ENCODE measurements around the gene OGN. TPM values are rescaled to one million over a fixed set of nuclear protein-coding genes. Genes with fewer than 3 reads are reported as not detected.

The OGN gene
- total and polyA plus RNA-seq, 2 donors from 2014 or later, result 2.0 to 3.8 TPM

DNA sequence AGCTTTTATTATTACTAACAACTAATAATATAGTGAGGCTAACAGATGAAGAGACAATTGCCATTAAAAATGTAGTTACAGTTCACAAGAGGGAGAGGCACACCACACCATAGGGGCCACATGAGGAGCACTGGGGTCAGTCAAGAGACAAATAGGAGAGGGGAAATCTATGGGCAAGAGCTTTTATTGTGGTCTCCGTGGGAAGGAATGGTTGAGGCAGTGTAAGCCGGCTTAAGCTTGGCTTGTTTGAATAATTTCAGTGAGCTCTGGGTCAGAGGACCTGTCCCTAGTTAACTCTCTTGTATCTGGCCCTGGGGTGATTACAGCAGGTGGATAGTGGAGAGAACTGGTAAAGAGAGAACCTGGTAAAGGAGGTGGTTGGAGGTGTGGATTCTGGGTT is 35.3 kb downstream of the OGN start:
- no peaks in the 10 kb centered on the region for H3K36me3 ChIP-seq (ENCODE audit: control insufficient read depth in 2 of 3, insufficient read depth in 3 of 3, low read length in 3 of 3)
- no peaks in the 10 kb centered on the region for H3K4me1 ChIP-seq (ENCODE audit: control insufficient read depth in 2 of 3, insufficient read depth in 2 of 3, low read depth in 1 of 3, low read length in 3 of 3)
- TF ChIP-seq, protein P1, sequence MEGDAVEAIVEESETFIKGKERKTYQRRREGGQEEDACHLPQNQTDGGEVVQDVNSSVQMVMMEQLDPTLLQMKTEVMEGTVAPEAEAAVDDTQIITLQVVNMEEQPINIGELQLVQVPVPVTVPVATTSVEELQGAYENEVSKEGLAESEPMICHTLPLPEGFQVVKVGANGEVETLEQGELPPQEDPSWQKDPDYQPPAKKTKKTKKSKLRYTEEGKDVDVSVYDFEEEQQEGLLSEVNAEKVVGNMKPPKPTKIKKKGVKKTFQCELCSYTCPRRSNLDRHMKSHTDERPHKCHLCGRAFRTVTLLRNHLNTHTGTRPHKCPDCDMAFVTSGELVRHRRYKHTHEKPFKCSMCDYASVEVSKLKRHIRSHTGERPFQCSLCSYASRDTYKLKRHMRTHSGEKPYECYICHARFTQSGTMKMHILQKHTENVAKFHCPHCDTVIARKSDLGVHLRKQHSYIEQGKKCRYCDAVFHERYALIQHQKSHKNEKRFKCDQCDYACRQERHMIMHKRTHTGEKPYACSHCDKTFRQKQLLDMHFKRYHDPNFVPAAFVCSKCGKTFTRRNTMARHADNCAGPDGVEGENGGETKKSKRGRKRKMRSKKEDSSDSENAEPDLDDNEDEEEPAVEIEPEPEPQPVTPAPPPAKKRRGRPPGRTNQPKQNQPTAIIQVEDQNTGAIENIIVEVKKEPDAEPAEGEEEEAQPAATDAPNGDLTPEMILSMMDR (IDR thresholded peaks at IDR 0.05; ENCODE audit: borderline replicate concordance, extremely low read depth, insufficient read depth), result no peak
- no peaks in the 10 kb centered on the region for H3K27me3 ChIP-seq (ENCODE audit: control insufficient read depth, insufficient read depth, low read length)
- no peak for FAIRE-seq
- intact Hi-C loops (cut with DNase I), result no loop called here
- no peak overlapping the region for H3K27ac ChIP-seq (ENCODE audit: low read depth in 2 of 2, low read length in 2 of 2)
- no peak overlapping the region for H3K9ac ChIP-seq (ENCODE audit: low read length in 3 of 3)
- no peak overlapping the region for H3K4me3 ChIP-seq (ENCODE audit: low read length in 3 of 3)
- H3K9me3 ChIP-seq (ENCODE audit: control insufficient read depth in 2 of 3, insufficient read depth in 1 of 3, low read length in 3 of 3), result no peaks in the 10 kb centered on the region
- DNase-seq, result no peak

DNA sequence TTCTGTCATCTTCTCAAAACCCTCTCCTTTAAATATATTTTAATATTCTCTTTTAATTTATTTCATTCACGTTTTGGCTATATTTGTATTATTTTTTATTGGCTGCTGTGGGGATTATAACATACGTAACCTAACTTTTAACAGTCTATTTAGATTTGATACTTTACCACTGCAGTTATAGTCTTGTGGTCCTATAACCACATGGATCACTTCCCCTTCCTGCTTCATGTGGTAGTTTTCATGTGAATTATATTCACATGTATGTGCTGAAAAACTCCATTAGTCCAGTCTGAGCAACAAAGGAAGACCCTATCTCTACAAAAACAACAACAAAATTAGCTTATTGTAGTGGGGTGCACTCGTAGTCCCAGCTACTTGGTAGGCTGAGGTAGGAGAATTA is 44.3 kb downstream of the OGN start:
- no peaks in the 10 kb centered on the region for H3K36me3 ChIP-seq (ENCODE audit: control insufficient read depth in 2 of 3, insufficient read depth in 3 of 3, low read length in 3 of 3)
- DNase-seq (no peak), FAIRE-seq (no peak)
- H3K9ac ChIP-seq (ENCODE audit: low read length in 3 of 3), result no peak overlapping the region
- H3K9me3 ChIP-seq (ENCODE audit: control insufficient read depth in 2 of 3, insufficient read depth in 1 of 3, low read length in 3 of 3), result peaks cover 0 to 2% (median 0%) of the 10 kb centered on the region in 3 donors
- no peak overlapping the region for H3K4me3 ChIP-seq (ENCODE audit: low read length in 3 of 3)
- intact Hi-C loops (cut with DNase I), result no loop called here
- no peak overlapping the region for H3K27ac ChIP-seq (ENCODE audit: low read depth in 2 of 2, low read length in 2 of 2)
- no peaks in the 10 kb centered on the region for H3K27me3 ChIP-seq (ENCODE audit: control insufficient read depth, insufficient read depth, low read length)
- TF ChIP-seq, protein P1 (IDR thresholded peaks at IDR 0.05; ENCODE audit: borderline replicate concordance, extremely low read depth, insufficient read depth), result no peak
- H3K4me1 ChIP-seq (ENCODE audit: control insufficient read depth in 2 of 3, insufficient read depth in 2 of 3, low read depth in 1 of 3, low read length in 3 of 3), result no peaks in the 10 kb centered on the region

DNA sequence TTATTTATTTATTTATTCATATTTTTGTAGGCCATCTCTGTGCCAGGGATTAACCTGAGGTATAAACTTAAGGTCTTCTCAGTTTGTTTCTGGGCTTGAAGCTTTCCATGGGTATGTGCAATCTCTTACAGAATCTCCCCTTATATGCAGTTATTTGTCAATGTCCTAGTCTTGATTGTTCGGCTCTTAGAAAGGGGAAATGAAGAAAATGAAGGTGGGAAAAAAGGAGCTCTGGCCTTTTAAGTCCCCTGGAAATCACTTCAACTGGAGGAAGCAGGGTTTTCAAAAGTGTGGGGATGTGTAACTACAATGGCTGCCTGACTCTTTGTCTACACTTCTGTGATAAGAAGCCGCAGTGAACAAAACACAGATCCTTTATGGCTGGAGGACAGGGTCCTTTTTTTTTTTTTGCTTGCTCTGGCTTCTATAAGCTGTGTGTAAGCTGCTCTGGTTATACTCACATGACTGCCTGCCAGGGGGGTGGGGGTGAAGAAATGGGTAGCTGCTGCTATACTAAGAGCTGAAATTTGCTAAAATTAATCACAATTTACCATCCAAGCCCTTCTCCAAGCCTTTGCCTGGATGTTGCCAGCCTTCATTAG is 44.9 kb downstream of the OGN start:
- Histone ChIP-seq H3K9me3 (ENCODE audit: control insufficient read depth in 2 of 3, insufficient read depth in 1 of 3, low read length in 3 of 3) (peaks cover 0 to 2% (median 0%) of the 10 kb centered on the region in 3 donors), H3K9ac (ENCODE audit: low read length in 3 of 3) (no peak overlapping the region), H3K36me3 (ENCODE audit: control insufficient read depth in 2 of 3, insufficient read depth in 3 of 3, low read length in 3 of 3) (no peaks in the 10 kb centered on the region), H3K27ac (ENCODE audit: low read depth in 2 of 2, low read length in 2 of 2) (no peak overlapping the region), H3K27me3 (ENCODE audit: control insufficient read depth, insufficient read depth, low read length) (no peaks in the 10 kb centered on the region), H3K4me3 (ENCODE audit: low read length in 3 of 3) (no peak overlapping the region), H3K4me1 (ENCODE audit: control insufficient read depth in 2 of 3, insufficient read depth in 2 of 3, low read depth in 1 of 3, low read length in 3 of 3) (no peaks in the 10 kb centered on the region)
- DNase-seq (peak in 1 of 5 donors; percentile 41), FAIRE-seq (no peak)
- TF ChIP-seq, protein P1 (IDR thresholded peaks at IDR 0.05; ENCODE audit: borderline replicate concordance, extremely low read depth, insufficient read depth), result no peak
- intact Hi-C loops (cut with DNase I), result no loop called here

DNA sequence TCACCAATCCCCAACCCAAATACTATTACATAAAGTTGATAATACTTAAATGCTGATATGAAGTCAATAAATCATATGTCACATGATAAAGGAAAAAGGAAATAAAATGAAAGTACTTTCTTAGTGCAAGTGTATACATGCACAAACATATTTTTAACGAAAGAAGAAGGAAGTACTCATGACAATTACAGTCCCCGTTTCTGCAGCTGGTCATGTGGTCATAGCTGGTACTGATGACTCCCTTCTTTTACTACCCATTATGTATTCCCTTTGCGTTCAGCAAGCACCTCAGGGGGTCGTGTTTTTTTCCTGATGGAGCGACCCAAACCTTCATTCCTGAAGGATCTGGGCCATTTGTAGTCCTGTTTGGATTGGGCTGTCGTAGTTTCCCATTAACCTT is 51.3 kb downstream of the OGN start:
- Histone ChIP-seq H3K27ac (ENCODE audit: low read depth in 2 of 2, low read length in 2 of 2) (no peak overlapping the region), H3K27me3 (ENCODE audit: control insufficient read depth, insufficient read depth, low read length) (no peaks in the 10 kb centered on the region), H3K36me3 (ENCODE audit: control insufficient read depth in 2 of 3, insufficient read depth in 3 of 3, low read length in 3 of 3) (no peaks in the 10 kb centered on the region), H3K9me3 (ENCODE audit: control insufficient read depth in 2 of 3, insufficient read depth in 1 of 3, low read length in 3 of 3) (peaks cover 0 to 2% (median 0%) of the 10 kb centered on the region in 3 donors), H3K9ac (ENCODE audit: low read length in 3 of 3) (no peak overlapping the region), H3K4me3 (ENCODE audit: low read length in 3 of 3) (no peak overlapping the region), H3K4me1 (ENCODE audit: control insufficient read depth in 2 of 3, insufficient read depth in 2 of 3, low read depth in 1 of 3, low read length in 3 of 3) (no peaks in the 10 kb centered on the region)
- DNase-seq, result no peak
- intact Hi-C loops (cut with DNase I), result no loop called here
- TF ChIP-seq, protein P1 (IDR thresholded peaks at IDR 0.05; ENCODE audit: borderline replicate concordance, extremely low read depth, insufficient read depth), result no peak
- FAIRE-seq, result no peak

Measured in kidney (tissue), 14 donors.